ENCODE measurements around the gene CYCS. TPM values are rescaled to one million over a fixed set of nuclear protein-coding genes. Genes with fewer than 3 reads are reported as not detected.

The CYCS gene
- total RNA-seq, 6 experiments from 2014 or later: 113 to 142 (median 130) TPM

DNA sequence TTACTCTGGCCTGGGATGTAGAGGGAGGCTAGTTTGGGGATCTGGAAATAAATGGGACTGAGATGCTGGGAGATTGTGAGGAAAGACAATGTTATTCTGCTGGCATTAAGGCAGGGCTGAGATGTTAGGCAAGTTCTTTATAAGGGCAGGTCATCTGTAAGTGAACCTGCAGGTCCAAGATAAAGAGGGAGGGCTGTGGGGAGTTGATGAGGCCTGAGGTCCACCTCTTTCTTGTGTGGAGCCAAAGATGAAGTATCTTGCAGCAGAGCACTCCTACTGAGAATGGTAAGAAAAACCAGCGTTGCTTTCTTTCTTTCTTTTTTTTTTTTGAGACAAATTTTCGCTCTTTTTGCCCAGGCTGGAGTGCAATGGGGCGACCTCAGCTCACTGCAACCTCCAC lies 19.1 kb downstream of the CYCS start:
- Mint-ChIP-seq H3K27me3 (ENCODE audit: insufficient read depth) (peaks cover 3% of the 10 kb centered on the region; the same call in 1 of the 2 replicates), H3K4me3 (no peak overlapping the region), H3K27ac (no peak overlapping the region), H3K36me3 (ENCODE audit: low read depth) (peaks cover 6% of the 10 kb centered on the region; the same call in 1 of the 2 replicates), H3K4me1 (ENCODE audit: low read depth) (no peaks in the 10 kb centered on the region), H3K9me3 (peaks cover 9% of the 10 kb centered on the region; the same call in 1 of the 2 replicates)
- no peak for DNase-seq
- TF ChIP-seq, protein P1, sequence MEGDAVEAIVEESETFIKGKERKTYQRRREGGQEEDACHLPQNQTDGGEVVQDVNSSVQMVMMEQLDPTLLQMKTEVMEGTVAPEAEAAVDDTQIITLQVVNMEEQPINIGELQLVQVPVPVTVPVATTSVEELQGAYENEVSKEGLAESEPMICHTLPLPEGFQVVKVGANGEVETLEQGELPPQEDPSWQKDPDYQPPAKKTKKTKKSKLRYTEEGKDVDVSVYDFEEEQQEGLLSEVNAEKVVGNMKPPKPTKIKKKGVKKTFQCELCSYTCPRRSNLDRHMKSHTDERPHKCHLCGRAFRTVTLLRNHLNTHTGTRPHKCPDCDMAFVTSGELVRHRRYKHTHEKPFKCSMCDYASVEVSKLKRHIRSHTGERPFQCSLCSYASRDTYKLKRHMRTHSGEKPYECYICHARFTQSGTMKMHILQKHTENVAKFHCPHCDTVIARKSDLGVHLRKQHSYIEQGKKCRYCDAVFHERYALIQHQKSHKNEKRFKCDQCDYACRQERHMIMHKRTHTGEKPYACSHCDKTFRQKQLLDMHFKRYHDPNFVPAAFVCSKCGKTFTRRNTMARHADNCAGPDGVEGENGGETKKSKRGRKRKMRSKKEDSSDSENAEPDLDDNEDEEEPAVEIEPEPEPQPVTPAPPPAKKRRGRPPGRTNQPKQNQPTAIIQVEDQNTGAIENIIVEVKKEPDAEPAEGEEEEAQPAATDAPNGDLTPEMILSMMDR (IDR thresholded peaks at IDR 0.05): no peak

DNA sequence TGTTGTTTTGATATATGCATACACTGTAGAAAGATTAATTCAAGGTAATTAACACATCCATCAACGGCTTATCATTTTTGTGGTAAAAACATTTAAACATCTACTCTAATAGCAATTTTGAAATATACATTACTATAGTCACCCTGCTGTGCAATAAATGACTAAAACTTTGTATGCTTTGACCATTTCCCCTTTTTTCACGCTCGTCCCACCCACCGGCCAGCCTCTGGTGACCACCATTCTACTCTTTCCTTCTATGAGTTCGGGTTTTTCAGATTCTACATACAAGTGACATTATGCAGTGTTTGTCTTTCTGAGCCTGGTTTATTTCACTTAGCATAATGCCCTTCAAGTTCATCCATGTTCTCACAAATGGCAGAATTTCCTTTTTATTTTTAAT lies 21.3 kb downstream of the CYCS start:
- Mint-ChIP-seq H3K27me3 (ENCODE audit: insufficient read depth) (peaks cover 3% of the 10 kb centered on the region; the same call in 1 of the 2 replicates), H3K4me3 (no peak overlapping the region), H3K4me1 (ENCODE audit: low read depth) (no peaks in the 10 kb centered on the region), H3K27ac (no peak overlapping the region), H3K36me3 (ENCODE audit: low read depth) (no peaks in the 10 kb centered on the region), H3K9me3 (no peaks in the 10 kb centered on the region)
- TF ChIP-seq, protein P1 (IDR thresholded peaks at IDR 0.05): no peak
- DNase-seq: no peak

DNA sequence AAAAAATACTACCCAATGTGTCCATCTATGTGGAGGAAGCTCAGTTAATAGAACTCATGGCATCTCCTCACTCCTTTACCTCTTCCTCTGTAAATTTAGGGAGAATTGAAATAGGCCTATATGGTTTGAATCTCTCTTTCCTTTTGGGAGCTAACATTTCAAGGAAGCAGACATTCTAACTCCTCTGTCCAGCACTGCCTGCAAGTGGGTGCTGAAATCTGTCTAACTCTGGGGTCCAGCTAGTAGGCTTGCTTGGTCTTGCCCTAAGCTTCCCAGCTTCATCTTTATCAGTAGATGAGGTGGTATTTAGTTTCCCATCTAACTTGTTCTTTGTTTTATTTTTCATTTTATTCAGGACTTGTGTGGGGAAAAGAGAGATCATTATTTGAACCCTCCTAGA lies 23.2 kb downstream of the CYCS start:
- TF ChIP-seq, protein P1 (IDR thresholded peaks at IDR 0.05): no peak
- no peak overlapping the region for H3K27ac Mint-ChIP-seq
- H3K9me3 Mint-ChIP-seq: no peaks in the 10 kb centered on the region
- H3K27me3 Mint-ChIP-seq (ENCODE audit: insufficient read depth): peaks cover 3% of the 10 kb centered on the region; the same call in 1 of the 2 replicates
- DNase-seq: no peak
- no peak overlapping the region for H3K4me3 Mint-ChIP-seq
- H3K4me1 Mint-ChIP-seq (ENCODE audit: low read depth): peaks cover 8% of the 10 kb centered on the region; the same call in 1 of the 2 replicates
- no peaks in the 10 kb centered on the region for H3K36me3 Mint-ChIP-seq (ENCODE audit: low read depth)

DNA sequence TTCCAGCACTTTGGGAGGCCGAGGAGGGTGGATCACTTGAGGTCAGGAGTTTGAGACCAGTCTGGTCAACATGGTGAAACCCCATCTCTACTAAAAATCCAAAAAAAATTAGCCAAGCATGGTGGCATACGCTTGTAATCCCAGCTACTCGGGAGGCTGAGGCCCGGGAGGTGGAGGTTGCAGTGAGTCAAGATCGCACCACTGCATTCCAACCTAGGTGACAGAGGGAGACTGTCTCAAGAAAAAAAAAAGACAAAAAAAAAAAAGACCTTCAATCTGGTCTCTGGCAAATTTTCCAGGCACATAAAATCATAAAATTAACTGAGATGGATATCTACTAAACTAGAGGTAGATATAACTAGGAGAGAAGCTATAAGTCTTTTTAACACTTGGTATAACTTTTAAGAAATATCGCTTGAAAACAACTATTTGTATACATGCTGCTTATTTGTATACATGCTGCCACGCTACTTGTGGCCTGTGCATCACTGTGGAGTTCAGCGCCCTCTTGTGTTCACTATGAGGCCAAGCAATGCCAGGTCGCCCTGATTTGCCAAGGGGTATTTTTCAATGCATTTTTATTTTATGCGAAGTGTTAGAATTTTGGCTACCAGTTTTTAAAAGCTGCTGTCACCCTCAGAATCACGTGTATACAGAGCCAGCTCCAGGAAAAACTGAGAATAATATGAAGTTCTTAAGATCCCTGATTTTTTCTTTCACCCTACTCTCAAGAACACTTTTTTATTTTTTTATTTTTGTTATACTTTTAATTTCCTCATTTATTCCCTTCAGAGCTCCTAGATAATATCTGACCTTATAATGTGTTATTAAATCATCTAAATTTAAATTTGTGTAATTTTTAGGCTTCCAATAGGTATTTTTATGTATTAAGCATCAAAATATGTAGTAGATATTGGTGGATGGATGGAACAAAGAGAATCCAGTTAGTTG lies 26.7 kb downstream of the CYCS start:
- Mint-ChIP-seq H3K9me3 (no peaks in the 10 kb centered on the region), H3K4me1 (ENCODE audit: low read depth) (peaks cover 24% of the 10 kb centered on the region), H3K36me3 (ENCODE audit: low read depth) (no peaks in the 10 kb centered on the region), H3K27me3 (ENCODE audit: insufficient read depth) (no peaks in the 10 kb centered on the region; the same call in 1 of the 2 replicates), H3K4me3 (peak overlapping the region; percentile 24), H3K27ac (no peak overlapping the region)
- peak; percentile 64 for DNase-seq
- TF ChIP-seq, protein P1 (IDR thresholded peaks at IDR 0.05): peak; percentile 95

DNA sequence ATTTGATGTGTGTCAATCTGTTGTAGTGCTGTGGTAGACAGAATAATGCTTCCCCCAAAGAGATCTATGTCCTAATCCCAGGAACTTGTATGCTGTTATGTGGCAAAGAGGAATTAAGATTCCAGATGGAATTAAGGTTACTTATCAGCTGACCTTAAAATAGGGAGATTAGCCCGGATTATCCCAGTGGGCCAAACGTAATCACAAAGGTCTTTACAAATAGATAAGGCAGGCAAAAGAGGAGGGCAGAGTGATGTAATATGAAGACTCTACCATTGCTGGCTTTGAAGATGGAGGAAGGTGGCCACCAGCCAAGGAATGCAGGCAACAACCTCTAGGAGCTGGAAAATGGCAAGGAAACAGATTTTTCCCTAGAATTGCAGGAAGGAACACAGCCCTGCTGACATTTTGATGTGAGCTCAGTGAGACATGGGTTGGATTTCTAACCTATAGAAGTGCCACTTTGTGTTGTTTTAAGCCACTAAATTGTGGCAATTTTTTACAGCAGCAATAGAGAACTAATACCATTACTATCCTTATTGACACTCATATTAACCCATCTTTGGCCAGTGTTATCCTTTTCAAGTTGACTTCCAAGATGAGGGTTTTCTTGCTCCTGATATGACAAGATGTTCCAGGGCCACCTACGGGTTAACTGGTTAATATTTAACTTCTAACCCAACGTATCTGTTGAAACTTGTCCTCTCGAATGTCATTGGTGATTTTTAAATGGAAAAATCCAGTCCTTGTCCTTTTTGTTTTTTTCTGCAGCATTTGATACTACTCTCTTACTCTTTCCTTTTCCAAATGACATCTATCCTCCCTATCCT lies 29.3 kb downstream of the CYCS start:
- TF ChIP-seq, protein P1 (IDR thresholded peaks at IDR 0.05): no peak
- no peaks in the 10 kb centered on the region for H3K9me3 Mint-ChIP-seq
- H3K4me1 Mint-ChIP-seq (ENCODE audit: low read depth): peaks cover 29% of the 10 kb centered on the region
- no peaks in the 10 kb centered on the region for H3K36me3 Mint-ChIP-seq (ENCODE audit: low read depth)
- no peaks in the 10 kb centered on the region; the same call in 1 of the 2 replicates for H3K27me3 Mint-ChIP-seq (ENCODE audit: insufficient read depth)
- no peak overlapping the region for H3K4me3 Mint-ChIP-seq
- no peak for DNase-seq
- no peak overlapping the region for H3K27ac Mint-ChIP-seq
